Testis (tissue), 3 donors: Measurements from ENCODE around the gene SAMD4A. TPM values are rescaled to one million over a fixed set of nuclear protein-coding genes. Genes with fewer than 3 reads are reported as not detected.
A peak's percentile ranks its signal among the peaks of the same experiment; 100 is the strongest.

Experiments
- DNase-seq: peaks from one replicate; pipeline ENCODE4 v3.0.0-alpha.2; 2019
- H3K27ac ChIP-seq, 2 donors: fragments of 200-600 bp; sonication (generic); one replicate each; pipeline ENCODE4 v1.5.1; 2019
- H3K27me3 ChIP-seq: fragments of 200-600 bp; sonication (generic); one replicate; pipeline ENCODE4 v1.5.1; 2019
- H3K36me3 ChIP-seq: fragments of 200-600 bp; sonication (generic); one replicate; pipeline ENCODE4 v1.5.1; 2017; ENCODE audit warnings: low read depth; ENCODE audit errors: missing control alignments
- H3K4me1 ChIP-seq: fragments of 200-600 bp; sonication (generic); one replicate; pipeline ENCODE4 v1.5.1; 2019
- H3K4me3 ChIP-seq, 2 donors: fragments of 200-600 bp; sonication (generic); one replicate each; pipeline ENCODE4 v1.5.1; 2017 to 2019
- H3K9me3 ChIP-seq: fragments of 200-600 bp; sonication (generic); one replicate; pipeline ENCODE4 v1.5.1; 2017
- POLR2A ChIP-seq: fragments of 450-650 bp; IDR thresholded peaks from one replicate; pipeline ENCODE4 v1.6.1; 2017; ENCODE audit warnings: antibody characterized with exemption, mild to moderate bottlenecking, moderate library complexity
- WGBS, 2 donors: methylation state at CpG; one replicate each; pipeline ENCODE4 v1.1.5; 2018; 5-methylcytosine and 5-hydroxymethylcytosine counted together
- intact Hi-C: fragments of 100-400 bp; cut with DNase I; formaldehyde crosslinking; loops from one replicate; pipeline ENCODE4 v1.15.1; 2023; ENCODE audit warnings: low total_unique reads
- polyA plus RNA-seq: library from polyadenylated mRNA; stranded (reverse); fragments of 350-450 nt; fragmentation: Illumina TruSeq; extraction: RNeasy Lipid Tissue Mini Kit (QIAGEN cat#74804); gene quantifications from one replicate; pipeline ENCODE4 v1.2.3, GENCODE V29; 2014; ENCODE audit warnings: low read depth, low replicate concordance; ENCODE audit not compliant: insufficient read depth
- total RNA-seq, 2 donors: library from RNA; depleted of rRNA; stranded (reverse); fragments of >200 nt; gene quantifications; one replicate each; pipeline ENCODE4 v1.2.3, GENCODE V29; 2016
- TF ChIP-seq, protein P1 (sequence below), 3 experiments: fragments of 450-650 bp in 2 of 3; fragments of 200-600 bp in 1 of 3; sonication (generic) in 1 of 3; IDR thresholded peaks; one replicate each; pipeline ENCODE4 v1.5.1; 2016 to 2019; ENCODE audit warnings: antibody characterized with exemption in 3 of 3, mild to moderate bottlenecking in 2 of 3, moderate library complexity in 1 of 3

The SAMD4A gene
- total and polyA plus RNA-seq, 3 donors from 2014 or later: 103 to 369 (median 259) TPM

DNA sequence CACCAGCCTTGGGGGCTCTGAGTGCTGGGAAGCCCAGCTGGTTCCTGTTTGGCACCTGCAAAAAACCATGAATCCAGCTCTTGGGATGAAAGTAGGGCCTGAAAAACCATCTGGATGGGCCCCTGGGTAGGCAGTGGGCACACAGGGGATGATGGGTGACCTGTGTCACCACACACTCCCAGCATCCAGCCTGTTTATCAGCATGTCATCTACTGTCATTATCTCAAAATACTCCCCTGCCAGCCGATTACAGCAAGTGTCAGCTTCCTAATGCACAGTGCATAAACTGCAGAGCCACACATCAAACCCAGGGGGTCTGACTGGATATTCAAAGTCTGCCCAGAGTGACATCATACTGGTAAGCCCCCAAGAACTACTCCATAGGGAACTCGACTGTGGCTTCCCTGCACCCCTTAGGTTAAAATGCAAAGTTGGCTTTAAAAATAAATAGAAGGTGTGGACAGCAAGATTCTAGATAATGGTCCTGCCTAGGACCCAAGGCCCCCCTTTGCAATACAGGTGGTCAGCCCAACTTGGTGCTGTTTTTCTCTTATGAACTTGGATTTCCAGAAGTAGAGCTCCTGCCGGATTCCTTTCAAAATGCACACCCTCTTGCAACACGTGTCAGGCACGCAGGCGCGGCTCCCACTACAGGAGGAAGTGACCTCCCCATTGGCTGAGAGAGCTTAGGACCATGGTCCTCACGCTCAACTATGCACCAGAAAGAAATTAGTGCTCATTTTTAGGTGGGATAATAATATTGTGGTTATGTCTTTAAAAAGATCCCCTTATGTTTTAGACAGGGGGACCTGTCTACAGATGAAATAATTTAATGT is 241.6 kb downstream of the SAMD4A start:
- intact Hi-C loops: no loop called here
- no peaks in the 10 kb centered on the region for H3K36me3 ChIP-seq
- no peaks in the 10 kb centered on the region for H3K9me3 ChIP-seq
- peaks cover 6% of the 10 kb centered on the region for H3K4me1 ChIP-seq
- H3K27me3 ChIP-seq: no peaks in the 10 kb centered on the region
- H3K4me3 ChIP-seq: no peak overlapping the region
- TF ChIP-seq, protein P1, sequence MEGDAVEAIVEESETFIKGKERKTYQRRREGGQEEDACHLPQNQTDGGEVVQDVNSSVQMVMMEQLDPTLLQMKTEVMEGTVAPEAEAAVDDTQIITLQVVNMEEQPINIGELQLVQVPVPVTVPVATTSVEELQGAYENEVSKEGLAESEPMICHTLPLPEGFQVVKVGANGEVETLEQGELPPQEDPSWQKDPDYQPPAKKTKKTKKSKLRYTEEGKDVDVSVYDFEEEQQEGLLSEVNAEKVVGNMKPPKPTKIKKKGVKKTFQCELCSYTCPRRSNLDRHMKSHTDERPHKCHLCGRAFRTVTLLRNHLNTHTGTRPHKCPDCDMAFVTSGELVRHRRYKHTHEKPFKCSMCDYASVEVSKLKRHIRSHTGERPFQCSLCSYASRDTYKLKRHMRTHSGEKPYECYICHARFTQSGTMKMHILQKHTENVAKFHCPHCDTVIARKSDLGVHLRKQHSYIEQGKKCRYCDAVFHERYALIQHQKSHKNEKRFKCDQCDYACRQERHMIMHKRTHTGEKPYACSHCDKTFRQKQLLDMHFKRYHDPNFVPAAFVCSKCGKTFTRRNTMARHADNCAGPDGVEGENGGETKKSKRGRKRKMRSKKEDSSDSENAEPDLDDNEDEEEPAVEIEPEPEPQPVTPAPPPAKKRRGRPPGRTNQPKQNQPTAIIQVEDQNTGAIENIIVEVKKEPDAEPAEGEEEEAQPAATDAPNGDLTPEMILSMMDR (IDR thresholded peaks at IDR 0.05): no peak
- TF ChIP-seq POLR2A: no peak
- H3K27ac ChIP-seq: no peak overlapping the region
- no peak for DNase-seq
- 84% methylated on average over 8 of the region's 8 CpGs for WGBS, 2 donors

DNA sequence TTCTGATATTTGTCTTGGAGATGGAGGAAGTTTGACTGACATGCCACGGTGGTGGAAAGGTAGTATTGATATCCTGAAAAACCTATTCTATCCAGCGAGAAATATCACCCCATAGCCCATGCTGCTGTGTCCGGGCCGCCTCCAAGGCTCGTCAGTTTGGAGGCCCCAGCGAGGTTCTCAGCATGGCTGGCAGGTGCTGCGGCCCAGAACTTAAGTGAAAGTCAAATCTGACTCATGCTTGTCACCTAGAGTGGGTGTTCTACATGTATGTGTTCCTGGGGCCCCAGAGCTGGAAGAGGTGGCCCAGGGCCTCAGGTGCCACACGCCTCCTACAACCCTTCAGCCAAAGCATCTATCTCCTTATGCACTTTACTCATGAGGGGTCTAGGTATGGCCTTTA is 242.8 kb downstream of the SAMD4A start:
- intact Hi-C loops: no loop called here
- TF ChIP-seq, protein P1 (IDR thresholded peaks at IDR 0.05): no peak
- no peak for TF ChIP-seq POLR2A
- Histone ChIP-seq H3K4me1 (peaks cover 6% of the 10 kb centered on the region), H3K9me3 (no peaks in the 10 kb centered on the region), H3K27ac (no peak overlapping the region), H3K27me3 (no peaks in the 10 kb centered on the region), H3K36me3 (no peaks in the 10 kb centered on the region), H3K4me3 (no peak overlapping the region)
- no peak for DNase-seq
- 84 to 87% methylated on average over 6 to 8 of the region's 8 CpGs for WGBS, 2 donors

DNA sequence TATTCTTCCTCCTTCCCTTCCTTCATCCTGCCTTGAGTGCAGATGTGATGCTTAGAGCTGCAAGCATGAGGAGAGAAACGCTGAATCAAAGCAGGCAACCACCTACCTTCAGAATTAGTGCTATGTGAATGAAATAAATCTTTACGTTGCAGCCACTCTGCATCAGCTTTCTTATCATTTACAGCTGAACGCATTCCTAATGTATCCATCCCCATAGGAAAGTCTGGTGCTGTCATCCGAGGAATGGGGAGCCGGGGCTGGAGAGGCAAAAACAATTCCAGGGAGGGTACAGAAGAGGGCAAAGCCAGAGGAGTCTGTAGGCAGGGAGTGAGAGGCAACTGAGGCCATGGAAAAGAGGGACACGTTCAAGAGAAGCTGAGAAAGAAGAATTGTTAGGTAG is 245.7 kb downstream of the SAMD4A start:
- H3K9me3 ChIP-seq: no peaks in the 10 kb centered on the region
- no peaks in the 10 kb centered on the region for H3K27me3 ChIP-seq
- no peak for TF ChIP-seq POLR2A
- TF ChIP-seq, protein P1 (IDR thresholded peaks at IDR 0.05): no peak
- H3K4me1 ChIP-seq: no peaks in the 10 kb centered on the region
- H3K36me3 ChIP-seq: no peaks in the 10 kb centered on the region
- intact Hi-C loops: no loop called here
- no peak overlapping the region for H3K4me3 ChIP-seq
- 67 to 70% methylated on average over 6 of the region's 6 CpGs for WGBS, 2 donors
- DNase-seq: no peak
- no peak overlapping the region for H3K27ac ChIP-seq

DNA sequence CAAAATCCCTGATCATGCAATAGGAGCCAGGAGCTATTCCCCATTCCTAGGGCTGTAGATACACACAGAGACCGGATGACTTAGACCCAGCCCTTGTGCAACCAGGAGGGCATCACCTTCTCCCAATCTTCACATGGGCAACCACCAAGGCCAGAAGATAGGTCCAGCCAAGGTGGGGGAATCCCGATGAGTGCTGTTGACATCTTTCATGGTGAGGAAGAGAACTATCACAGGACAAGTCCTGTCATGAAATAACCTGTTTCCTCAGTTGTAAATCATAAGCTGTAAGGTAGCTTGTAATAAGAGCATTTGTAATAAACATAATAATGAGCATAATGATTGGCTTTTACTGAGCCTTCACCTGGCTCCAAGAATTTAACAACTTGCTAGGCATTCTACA is 246.2 kb downstream of the SAMD4A start:
- no peak overlapping the region for H3K27ac ChIP-seq
- H3K9me3 ChIP-seq: no peaks in the 10 kb centered on the region
- no peak overlapping the region for H3K4me3 ChIP-seq
- H3K4me1 ChIP-seq: no peaks in the 10 kb centered on the region
- WGBS, 2 donors: 89 to 97% methylated on average over 2 of the region's 2 CpGs
- TF ChIP-seq POLR2A: no peak
- TF ChIP-seq, protein P1 (IDR thresholded peaks at IDR 0.05): no peak
- H3K27me3 ChIP-seq: no peaks in the 10 kb centered on the region
- intact Hi-C loops: no loop called here
- H3K36me3 ChIP-seq: no peaks in the 10 kb centered on the region
- DNase-seq: no peak

DNA sequence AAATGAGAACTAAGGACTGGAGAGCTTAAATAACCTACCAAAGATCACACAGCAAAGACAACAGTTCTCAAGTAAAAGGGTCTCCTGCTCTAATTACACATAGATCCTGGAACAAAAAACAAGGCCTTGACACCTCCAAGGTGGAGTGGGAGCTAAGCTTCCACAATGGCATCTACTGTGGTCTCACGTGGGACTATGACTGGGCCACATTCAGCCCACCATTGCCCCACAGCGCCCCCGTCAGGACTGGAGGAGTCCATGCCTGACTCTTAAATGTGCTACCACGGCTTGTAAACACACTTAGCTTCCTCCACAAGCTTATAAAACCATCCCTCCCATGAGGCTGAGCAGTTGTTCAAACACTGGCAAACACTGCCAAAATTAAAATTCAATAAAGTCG is 247.1 kb downstream of the SAMD4A start:
- DNase-seq: peak; percentile 36
- intact Hi-C loops: no loop called here
- Histone ChIP-seq H3K27ac (no peak overlapping the region), H3K4me1 (no peaks in the 10 kb centered on the region), H3K27me3 (no peaks in the 10 kb centered on the region), H3K9me3 (no peaks in the 10 kb centered on the region), H3K4me3 (no peak overlapping the region), H3K36me3 (no peaks in the 10 kb centered on the region)
- no peak for TF ChIP-seq POLR2A
- TF ChIP-seq, protein P1 (IDR thresholded peaks at IDR 0.05): no peak
- 62 to 75% methylated on average over 5 of the region's 5 CpGs for WGBS, 2 donors
